Endodermal cell (in vitro differentiated cells): ENCODE measurements around the gene DNAH8. TPM values are rescaled to one million over a fixed set of nuclear protein-coding genes. Genes with fewer than 3 reads are reported as not detected.

Experiments
- DNase-seq: peaks from one replicate; pipeline ENCODE4 v3.0.0-alpha.2; 2017
- H3K27ac ChIP-seq: 2 replicates; pipeline ENCODE4 v1.5.1; 2013; ENCODE audit warnings: mild to moderate bottlenecking, low read depth, low read length, moderate library complexity
- H3K27me3 ChIP-seq: 2 replicates; pipeline ENCODE4 v1.6.1; 2013; ENCODE audit warnings: mild to moderate bottlenecking, low read length, moderate library complexity; ENCODE audit not compliant: insufficient read depth, control insufficient read depth, poor library complexity, severe bottlenecking
- H3K36me3 ChIP-seq: 2 replicates; pipeline ENCODE4 v1.7.0; 2013; ENCODE audit warnings: mild to moderate bottlenecking, low read length, moderate library complexity; ENCODE audit not compliant: control insufficient read depth, insufficient read depth
- H3K4me1 ChIP-seq: one replicate; pipeline ENCODE4 v1.7.0; 2013; ENCODE audit warnings: low read length; ENCODE audit not compliant: control insufficient read depth, insufficient read depth
- H3K4me3 ChIP-seq: 2 replicates; pipeline ENCODE4 v1.5.1; 2013; ENCODE audit warnings: mild to moderate bottlenecking, low read length, moderate library complexity
- H3K9ac ChIP-seq: 2 replicates; pipeline ENCODE4 v1.6.1; 2013; ENCODE audit warnings: mild to moderate bottlenecking, low read length, moderate library complexity; ENCODE audit not compliant: poor library complexity, severe bottlenecking; ENCODE audit errors: extremely low read depth
- H3K9me3 ChIP-seq: 2 replicates; pipeline ENCODE4 v1.6.1; 2013; ENCODE audit warnings: mild to moderate bottlenecking, low read length, moderate library complexity; ENCODE audit not compliant: control insufficient read depth
- H3K27ac Mint-ChIP-seq: 2 replicates; pipeline ENCODE4 v1.8.0; 2020; ENCODE audit warnings: mixed read lengths
- H3K27me3 Mint-ChIP-seq: 2 replicates; pipeline ENCODE4 v1.8.0; 2021; ENCODE audit warnings: mild to moderate bottlenecking, mixed read lengths; ENCODE audit not compliant: insufficient read depth
- H3K36me3 Mint-ChIP-seq: 2 replicates; pipeline ENCODE4 v1.8.0; 2020; ENCODE audit warnings: low read depth, mixed read lengths
- H3K4me1 Mint-ChIP-seq: 2 replicates; pipeline ENCODE4 v1.8.0; 2020; ENCODE audit warnings: mixed read lengths
- H3K4me3 Mint-ChIP-seq: 2 replicates; pipeline ENCODE4 v1.8.0; 2020; ENCODE audit warnings: mild to moderate bottlenecking, moderate library complexity, mixed read lengths
- H3K9me3 Mint-ChIP-seq: 2 replicates; pipeline ENCODE4 v1.8.0; 2020; ENCODE audit warnings: mild to moderate bottlenecking, mixed read lengths
- WGBS, 2 experiments: methylation state at CpG; one replicate each; pipeline versions ENCODE4 v1.1.5 to v1.1.7; 2013; ENCODE audit warnings: missing lambda C conversion rate in 2 of 2, mixed read lengths in 1 of 2; ENCODE audit not compliant: insufficient coverage in 1 of 2, insufficient read length in 1 of 2; 5-methylcytosine and 5-hydroxymethylcytosine counted together
- total RNA-seq, 2 donors: library from RNA; stranded (reverse); fragmentation: NEBNext Ultra II Directional in 1 of 2; extraction: Animal tissue kit (Norgen Biotek cat#: 25700) in 1 of 2; gene quantifications; 2 replicates in 1 of 2; 3 replicates in 1 of 2; pipeline ENCODE4 v1.2.1, GENCODE V29; 2021
- TF ChIP-seq, protein P1 (sequence below): fragments of 200-600 bp; sonication (generic); conservative IDR thresholded peaks from 2 replicates; pipeline ENCODE4 v1.5.0; 2021; ENCODE audit warnings: antibody characterized with exemption, mild to moderate bottlenecking

The DNAH8 gene
- total RNA-seq, 2 donors from 2014 or later: not detected

GRCh38 chr6:38802497-38802896, 87.4 kb downstream of the DNAH8 start:
- H3K36me3 ChIP-seq: no peaks in the 10 kb centered on the region
- Mint-ChIP-seq H3K9me3 (no peaks in the 10 kb centered on the region), H3K27me3 (peaks cover 15% of the 10 kb centered on the region), H3K36me3 (no peaks in the 10 kb centered on the region), H3K27ac (no peak overlapping the region), H3K4me1 (peaks cover 7% of the 10 kb centered on the region), H3K4me3 (no peak overlapping the region)
- no peaks in the 10 kb centered on the region for H3K4me1 ChIP-seq
- no peak overlapping the region for H3K27ac ChIP-seq
- H3K27me3 ChIP-seq: peaks cover 4% of the 10 kb centered on the region
- H3K9me3 ChIP-seq: no peaks in the 10 kb centered on the region
- no peak overlapping the region for H3K9ac ChIP-seq
- TF ChIP-seq, protein P1, sequence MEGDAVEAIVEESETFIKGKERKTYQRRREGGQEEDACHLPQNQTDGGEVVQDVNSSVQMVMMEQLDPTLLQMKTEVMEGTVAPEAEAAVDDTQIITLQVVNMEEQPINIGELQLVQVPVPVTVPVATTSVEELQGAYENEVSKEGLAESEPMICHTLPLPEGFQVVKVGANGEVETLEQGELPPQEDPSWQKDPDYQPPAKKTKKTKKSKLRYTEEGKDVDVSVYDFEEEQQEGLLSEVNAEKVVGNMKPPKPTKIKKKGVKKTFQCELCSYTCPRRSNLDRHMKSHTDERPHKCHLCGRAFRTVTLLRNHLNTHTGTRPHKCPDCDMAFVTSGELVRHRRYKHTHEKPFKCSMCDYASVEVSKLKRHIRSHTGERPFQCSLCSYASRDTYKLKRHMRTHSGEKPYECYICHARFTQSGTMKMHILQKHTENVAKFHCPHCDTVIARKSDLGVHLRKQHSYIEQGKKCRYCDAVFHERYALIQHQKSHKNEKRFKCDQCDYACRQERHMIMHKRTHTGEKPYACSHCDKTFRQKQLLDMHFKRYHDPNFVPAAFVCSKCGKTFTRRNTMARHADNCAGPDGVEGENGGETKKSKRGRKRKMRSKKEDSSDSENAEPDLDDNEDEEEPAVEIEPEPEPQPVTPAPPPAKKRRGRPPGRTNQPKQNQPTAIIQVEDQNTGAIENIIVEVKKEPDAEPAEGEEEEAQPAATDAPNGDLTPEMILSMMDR: no peak
- H3K4me3 ChIP-seq: no peak overlapping the region
- no peak for DNase-seq

GRCh38 chr6:38803129-38803528, 88.0 kb downstream of the DNAH8 start:
- Mint-ChIP-seq H3K36me3 (no peaks in the 10 kb centered on the region), H3K27ac (no peak overlapping the region), H3K27me3 (peaks cover 15% of the 10 kb centered on the region), H3K4me1 (peaks cover 4% of the 10 kb centered on the region), H3K4me3 (no peak overlapping the region), H3K9me3 (no peaks in the 10 kb centered on the region)
- no peak for DNase-seq
- Histone ChIP-seq H3K4me1 (no peaks in the 10 kb centered on the region), H3K27ac (no peak overlapping the region), H3K4me3 (no peak overlapping the region), H3K9me3 (no peaks in the 10 kb centered on the region), H3K36me3 (no peaks in the 10 kb centered on the region), H3K9ac (no peak overlapping the region), H3K27me3 (peaks cover 4% of the 10 kb centered on the region)
- TF ChIP-seq, protein P1: no peak
- 91 to 93% methylated on average over 2 to 3 of the region's 3 CpGs for whole genome bisulfite sequencing, 2 experiments

- DNase-seq: no peak
- peaks cover 13% of the 10 kb centered on the region for H3K27me3 Mint-ChIP-seq
- no peaks in the 10 kb centered on the region for H3K4me1 ChIP-seq
- H3K9me3 ChIP-seq: no peaks in the 10 kb centered on the region
- H3K27me3 ChIP-seq: peaks cover 4% of the 10 kb centered on the region
- H3K36me3 ChIP-seq: no peaks in the 10 kb centered on the region
- 68 to 81% methylated on average over 4 of the region's 4 CpGs for WGBS, 2 experiments
- TF ChIP-seq, protein P1: no peak
- no peaks in the 10 kb centered on the region for H3K4me1 Mint-ChIP-seq
- no peak overlapping the region for H3K9ac ChIP-seq
- H3K27ac Mint-ChIP-seq: no peak overlapping the region
- H3K27ac ChIP-seq: no peak overlapping the region
- H3K9me3 Mint-ChIP-seq: no peaks in the 10 kb centered on the region
- no peak overlapping the region for H3K4me3 Mint-ChIP-seq
- no peaks in the 10 kb centered on the region for H3K36me3 Mint-ChIP-seq
- H3K4me3 ChIP-seq: no peak overlapping the region
Observed at GRCh38 chr6:38804358-38804757, 89.2 kb downstream of the DNAH8 start.
